ENCODE data around the gene MSI2. TPM values are rescaled to one million over a fixed set of nuclear protein-coding genes. Genes with fewer than 3 reads are reported as not detected.
A peak's percentile ranks its signal among the peaks of the same experiment; 100 is the strongest.

Gene MSI2
- polyA plus RNA-seq, 3 donors: 86.9 to 111 (median 91.4) TPM

DNA sequence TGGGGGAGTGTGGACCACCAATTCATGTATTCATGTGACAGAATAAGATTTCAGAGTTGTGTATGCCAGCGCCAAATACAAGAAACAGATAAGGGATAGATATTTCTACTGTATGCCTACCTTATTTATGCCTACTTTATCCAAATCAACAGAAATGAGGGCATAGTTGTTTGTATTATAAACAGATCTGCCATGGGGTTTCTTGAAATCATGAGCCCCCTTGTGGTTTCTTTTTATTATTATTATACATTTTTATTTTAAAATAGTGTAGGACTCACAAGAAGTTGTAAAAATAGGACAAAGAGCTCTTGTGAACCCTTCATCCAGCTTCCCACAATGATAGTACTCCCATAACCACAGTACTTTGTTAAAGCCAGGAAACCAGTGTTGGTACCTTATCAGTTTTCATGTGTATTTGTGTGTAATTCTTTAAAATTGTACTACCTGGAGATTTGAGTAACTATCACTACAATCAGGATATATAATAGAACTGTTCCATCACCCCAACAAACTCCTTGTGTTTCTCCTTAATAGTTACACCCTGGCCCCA lies 259.4 kb downstream of the MSI2 start:
- DNase-seq (ENCODE audit: extremely low read depth in 1 of 11, low read depth in 9 of 11, low spot score in 4 of 11): no peak

- no peak for DNase-seq (ENCODE audit: extremely low read depth in 1 of 11, low read depth in 9 of 11, low spot score in 4 of 11)
Observed at GRCh38 chr17:57516290-57517230, 260.2 kb downstream of the MSI2 start.

GRCh38 chr17:57517273-57517631 lies 260.9 kb downstream of the MSI2 start:
- DNase-seq (ENCODE audit: extremely low read depth in 1 of 11, low read depth in 9 of 11, low spot score in 4 of 11): no peak

DNA sequence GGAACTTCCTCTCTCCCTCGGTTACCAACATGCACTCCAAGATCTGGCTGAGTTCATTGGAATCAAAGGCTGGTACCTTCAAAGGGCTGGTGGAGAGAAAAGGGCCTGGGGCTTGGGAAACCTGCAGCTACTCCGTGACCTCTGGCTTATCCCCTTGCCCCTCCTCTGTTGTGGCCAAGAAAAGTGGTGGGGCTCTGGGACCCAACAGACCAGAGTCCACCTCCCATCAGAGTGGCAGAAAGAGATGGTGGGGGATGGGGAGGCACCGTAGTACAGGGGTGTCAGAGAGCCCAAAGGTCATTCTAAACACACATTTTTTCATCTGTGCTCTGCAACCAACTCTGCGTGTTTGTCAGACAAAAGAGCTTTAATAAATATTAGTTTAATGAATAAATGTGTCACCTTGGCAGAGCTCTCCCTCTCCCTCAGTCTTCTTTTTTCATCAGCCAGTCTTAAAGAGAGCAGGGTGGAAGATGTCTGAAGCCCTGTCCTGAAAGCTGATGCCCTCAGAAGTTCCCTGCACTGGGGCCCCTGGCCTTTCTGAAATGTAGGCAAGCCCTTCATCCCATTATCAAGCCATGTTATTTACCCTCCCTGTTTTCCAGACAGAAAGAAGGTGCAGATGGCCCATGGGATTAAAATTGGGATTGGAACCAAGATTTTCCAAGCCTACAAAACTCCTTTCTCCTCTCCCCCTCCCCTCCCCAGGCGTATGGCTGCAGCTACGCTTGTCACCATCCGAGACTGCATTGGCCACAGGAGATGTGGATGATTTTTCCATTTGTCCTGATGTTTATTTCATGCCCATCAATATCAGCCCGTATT lies 261.5 kb downstream of the MSI2 start:
- DNase-seq (ENCODE audit: extremely low read depth in 1 of 11, low read depth in 9 of 11, low spot score in 4 of 11): no peak

DNA sequence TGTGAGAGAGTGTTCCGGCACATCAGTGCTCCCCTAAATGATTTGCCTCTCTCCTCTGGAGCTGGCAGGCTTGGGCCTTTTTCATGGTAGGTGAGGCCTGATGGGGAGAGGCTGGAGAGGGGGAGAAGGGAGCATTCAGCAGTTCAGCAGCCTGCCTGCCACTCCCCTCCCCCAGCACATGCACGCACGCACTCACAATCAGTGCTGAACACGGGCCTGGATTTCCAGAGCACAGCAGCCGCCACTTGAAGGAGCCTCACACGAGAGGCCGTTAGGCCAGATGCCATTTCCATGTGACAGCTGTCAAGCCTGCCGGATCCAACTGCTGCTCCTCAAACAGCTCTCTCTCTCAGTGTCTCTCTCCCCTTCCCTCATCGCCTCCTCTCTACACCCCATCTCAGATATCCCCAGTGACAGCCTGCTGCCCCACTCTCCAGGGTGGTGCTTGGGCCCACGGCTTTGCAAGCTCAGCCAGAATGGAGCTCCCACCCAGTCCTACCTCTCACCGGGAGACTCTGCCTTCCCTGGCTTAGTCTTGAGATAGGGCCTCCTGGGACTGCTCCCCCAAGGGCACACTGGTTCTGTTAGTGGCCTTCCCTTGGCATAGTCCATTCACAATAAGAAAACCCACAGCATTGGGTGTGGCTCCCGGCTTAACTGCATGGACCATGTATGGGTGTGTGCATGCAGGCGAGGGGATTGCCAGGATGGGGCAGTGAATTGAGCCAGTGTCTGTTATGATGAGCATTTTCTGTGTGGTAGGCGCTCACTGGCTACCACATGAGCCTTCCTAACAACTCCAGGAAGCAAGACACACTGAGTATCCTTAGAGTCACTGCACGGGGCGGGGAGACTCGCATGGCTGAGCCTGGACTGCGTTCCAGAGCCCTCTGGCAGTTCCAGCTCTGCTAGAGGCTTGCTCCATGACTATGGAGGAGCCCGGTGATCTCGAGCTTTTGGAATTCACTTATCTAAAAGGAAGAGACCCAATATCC lies 262.6 kb downstream of the MSI2 start:
- DNase-seq (ENCODE audit: extremely low read depth in 1 of 11, low read depth in 9 of 11, low spot score in 4 of 11): peak in 2 of 11 donors; percentile 72 to 76

GRCh38 chr17:57519800-57520199 lies 263.5 kb downstream of the MSI2 start:
- no peak for DNase-seq (ENCODE audit: extremely low read depth in 1 of 11, low read depth in 9 of 11, low spot score in 4 of 11)

- no peak for DNase-seq (ENCODE audit: extremely low read depth in 1 of 11, low read depth in 9 of 11, low spot score in 4 of 11)
Observed at GRCh38 chr17:57521606-57522005, 265.3 kb downstream of the MSI2 start.

DNA sequence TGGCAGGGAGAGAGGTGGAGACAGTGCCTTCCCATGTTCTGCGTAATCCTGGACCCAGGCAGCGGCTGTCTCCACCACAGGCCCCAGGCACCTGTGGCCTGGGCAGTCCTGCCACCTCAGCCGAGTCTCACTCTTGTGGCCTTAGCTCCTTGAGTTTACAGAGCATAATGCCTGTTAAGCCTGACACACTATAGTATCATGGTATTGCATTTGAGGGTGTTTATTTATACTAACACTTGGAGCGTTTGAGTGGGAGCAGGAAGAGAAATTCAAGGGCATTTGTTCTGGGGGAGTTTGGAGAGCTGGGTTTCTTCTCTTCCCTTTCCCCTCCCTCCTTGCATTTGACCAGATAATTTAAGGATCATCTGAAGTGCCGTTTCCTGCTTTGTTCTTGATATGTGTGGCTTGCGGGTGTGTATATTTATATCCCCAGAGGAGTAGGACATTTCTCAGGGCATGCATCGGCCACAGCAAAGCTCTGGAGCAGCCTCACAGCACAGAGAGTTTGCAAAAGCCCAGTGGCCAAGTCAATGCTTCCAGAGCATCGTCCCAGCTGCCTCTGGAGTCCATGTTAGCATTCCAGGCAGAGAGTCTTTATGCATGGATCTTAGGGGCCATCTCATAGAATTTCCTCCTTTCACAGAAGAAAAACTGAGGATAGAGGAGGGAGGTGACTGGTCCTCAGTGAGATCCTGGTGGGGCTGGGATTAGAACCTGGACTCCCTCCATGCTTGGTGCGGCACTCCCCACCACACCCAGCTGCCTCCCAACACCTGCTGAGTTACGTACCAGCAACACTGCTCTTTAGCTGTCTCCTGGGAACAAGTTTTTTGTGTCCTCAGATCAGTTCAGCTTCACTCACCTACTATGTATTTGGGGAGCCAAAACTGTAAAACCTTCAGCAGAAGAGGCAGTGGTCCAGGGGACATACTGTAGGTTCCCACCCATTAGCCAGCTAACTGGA lies 266.0 kb downstream of the MSI2 start:
- no peak for DNase-seq (ENCODE audit: extremely low read depth in 1 of 11, low read depth in 9 of 11, low spot score in 4 of 11)

- DNase-seq (ENCODE audit: extremely low read depth in 1 of 11, low read depth in 9 of 11, low spot score in 4 of 11): no peak
Observed at GRCh38 chr17:57523926-57524632, 267.8 kb downstream of the MSI2 start.

DNA sequence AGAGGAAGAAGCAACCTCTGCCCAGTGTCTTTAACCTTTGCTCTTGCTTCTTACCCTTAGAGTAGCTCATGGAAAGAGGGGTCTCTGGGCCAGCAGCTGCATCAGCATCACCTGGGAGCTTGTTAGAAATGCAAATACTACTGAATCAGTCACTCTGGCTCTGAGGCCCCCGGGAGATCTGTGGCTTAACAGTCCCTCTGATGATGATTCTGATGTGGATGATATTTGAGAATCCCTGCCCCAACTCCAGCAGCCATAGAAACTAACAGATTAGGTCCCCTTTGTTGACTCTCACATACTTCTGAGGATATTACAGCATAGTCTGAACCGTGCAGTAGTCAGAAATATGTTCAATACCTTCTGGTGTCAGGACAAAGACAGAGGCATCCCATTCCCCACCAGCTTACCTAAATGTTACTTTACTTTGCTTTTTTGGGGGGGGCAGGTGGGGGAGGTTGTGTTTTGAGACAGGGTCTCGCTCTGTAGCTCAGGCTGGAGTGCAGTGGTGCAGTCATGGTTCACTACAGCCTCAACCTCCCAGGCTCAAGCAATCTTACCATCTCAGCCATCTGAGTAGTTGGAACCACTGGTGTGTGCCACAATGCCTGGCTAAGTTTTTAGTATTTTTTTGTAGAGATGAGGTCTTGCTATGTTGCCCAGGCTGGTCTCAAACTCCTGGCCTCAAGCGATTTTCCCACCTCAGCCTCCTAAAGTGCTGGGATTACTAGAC lies 268.7 kb downstream of the MSI2 start:
- no peak for DNase-seq (ENCODE audit: extremely low read depth in 1 of 11, low read depth in 9 of 11, low spot score in 4 of 11)

DNA sequence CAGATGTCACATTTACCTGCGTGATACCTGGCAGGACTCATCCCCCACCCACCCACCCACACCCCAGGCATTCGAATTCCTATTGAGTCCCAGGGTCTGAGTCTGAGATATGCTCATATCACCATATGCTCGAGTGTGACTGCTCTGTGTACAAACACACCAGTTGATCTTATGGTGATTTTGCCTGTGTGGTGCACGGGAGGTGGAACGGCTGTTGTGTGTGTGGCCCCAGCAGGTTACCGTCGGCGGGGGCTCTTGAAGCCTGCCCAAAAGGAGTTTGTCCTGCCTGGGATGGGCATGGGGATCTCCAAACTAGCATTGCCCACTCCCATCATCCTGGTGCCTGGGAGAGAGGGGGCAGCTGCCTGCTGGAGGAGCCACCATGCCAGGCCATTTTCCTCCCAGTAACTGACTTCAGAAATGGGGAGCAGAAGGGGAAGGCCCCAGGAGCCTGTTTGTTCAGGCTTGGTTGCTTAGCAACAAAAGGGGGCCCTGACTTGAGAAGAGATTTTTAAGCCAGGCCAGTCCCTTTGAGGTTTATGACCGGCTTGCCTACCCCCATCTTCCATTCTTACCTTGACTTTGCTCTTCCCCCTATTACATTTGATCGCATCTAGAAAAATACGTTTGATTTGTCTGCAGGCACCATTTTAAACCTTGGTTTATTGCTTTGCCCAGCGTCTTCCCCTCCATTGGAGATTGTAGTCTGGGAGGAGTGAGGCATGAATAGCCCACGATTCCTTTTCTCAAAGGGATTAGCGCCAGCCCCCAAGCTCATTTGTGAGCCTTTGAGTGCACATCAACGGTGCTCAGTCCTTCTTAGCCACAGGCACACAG lies 271.1 kb downstream of the MSI2 start:
- DNase-seq (ENCODE audit: extremely low read depth in 1 of 11, low read depth in 9 of 11, low spot score in 4 of 11): no peak

- DNase-seq (ENCODE audit: extremely low read depth in 1 of 11, low read depth in 9 of 11, low spot score in 4 of 11): peak in 6 of 11 donors; percentile 58 to 80 (median 74)
Observed at GRCh38 chr17:57528058-57528451, 271.7 kb downstream of the MSI2 start.

- no peak for DNase-seq (ENCODE audit: extremely low read depth in 1 of 11, low read depth in 9 of 11, low spot score in 4 of 11)
Observed at GRCh38 chr17:57530026-57530425, 273.7 kb downstream of the MSI2 start.

DNA sequence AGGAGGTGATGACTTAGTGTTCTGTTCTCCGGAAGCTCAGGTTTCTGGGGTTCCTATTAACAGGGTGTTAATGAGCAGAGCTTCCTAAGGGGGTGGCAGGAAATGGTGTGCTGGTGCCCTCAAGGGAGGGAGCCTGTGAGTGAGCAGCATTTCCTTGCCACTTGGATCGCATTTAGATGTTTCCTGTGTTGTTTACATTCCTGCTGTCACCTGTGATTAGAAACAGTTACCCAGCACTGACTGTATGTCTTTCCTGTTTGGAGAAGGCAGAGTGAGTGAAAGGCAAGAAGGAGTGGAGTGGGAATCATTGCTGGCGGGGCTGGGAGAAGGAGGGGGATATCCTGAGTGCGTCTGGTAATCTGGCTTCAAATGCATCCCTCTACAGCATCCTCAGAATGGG lies 274.2 kb downstream of the MSI2 start:
- no peak for DNase-seq (ENCODE audit: extremely low read depth in 1 of 11, low read depth in 9 of 11, low spot score in 4 of 11)

DNA sequence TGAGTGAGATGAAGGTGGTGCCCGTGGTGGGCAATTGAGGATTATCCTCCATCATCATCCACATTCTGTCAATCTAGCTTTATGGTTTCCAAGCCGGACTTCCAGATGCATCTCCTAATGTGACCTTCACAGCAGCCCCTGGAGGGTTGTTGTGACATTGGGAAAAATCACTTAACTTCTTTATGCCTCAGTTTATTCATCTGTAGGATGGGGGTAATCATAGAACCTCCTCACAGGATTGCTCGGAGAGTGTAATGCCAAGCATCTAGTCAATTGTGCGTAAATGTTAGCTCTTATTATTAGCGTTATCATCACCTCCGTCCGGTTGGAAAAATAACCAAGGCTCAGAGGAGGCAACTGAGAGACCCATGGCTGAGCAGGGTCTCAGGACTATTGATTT lies 274.8 kb downstream of the MSI2 start:
- no peak for DNase-seq (ENCODE audit: extremely low read depth in 1 of 11, low read depth in 9 of 11, low spot score in 4 of 11)

Measured in renal cortex interstitium (tissue), 11 donors.